HL-60 (cell line): ENCODE results near the gene NCKAP5L.

ENCODE experiments used
- DNase-seq, 2 experiments: peaks; one replicate each; pipeline ENCODE4 v3.0.0-alpha.2; 2010 to 2020; ENCODE audit warnings: low read depth in 1 of 2, low spot score in 1 of 2
- H3K27ac ChIP-seq: fragments of 250-450 bp; sonication (Bioruptor Pico); replicated peaks from 2 replicates; pipeline ENCODE4 v1.5.1; 2020; ENCODE audit warnings: mild to moderate bottlenecking, moderate library complexity
- H3K27me3 ChIP-seq: fragments of 250-450 bp; sonication (Bioruptor Pico); 2 replicates; pipeline ENCODE4 v1.5.1; 2021; ENCODE audit warnings: mild to moderate bottlenecking, moderate library complexity; ENCODE audit not compliant: insufficient read depth, poor library complexity, severe bottlenecking
- H3K4me3 ChIP-seq: replicated peaks from 2 replicates; pipeline ENCODE4 v1.5.1; 2011; ENCODE audit warnings: mild to moderate bottlenecking, control low read depth, low read length; ENCODE audit not compliant: insufficient read depth
- CTCF ChIP-seq: IDR thresholded peaks from one replicate; pipeline ENCODE4 v1.5.1; 2011; ENCODE audit warnings: low read length, control low read depth, inconsistent platforms; ENCODE audit not compliant: insufficient read depth
- GABPA ChIP-seq: IDR thresholded peaks from 2 replicates; pipeline ENCODE4 v1.6.1; 2012; ENCODE audit warnings: low read depth
- POLR2AphosphoS5 ChIP-seq: IDR thresholded peaks from 2 replicates; pipeline ENCODE4 v1.6.1; 2012; ENCODE audit warnings: low read depth
- REST ChIP-seq: IDR thresholded peaks from 2 replicates; pipeline ENCODE4 v1.6.1; 2012; ENCODE audit warnings: low read depth; ENCODE audit not compliant: insufficient replicate concordance
- SPI1 ChIP-seq: IDR thresholded peaks from 2 replicates; pipeline ENCODE4 v1.6.1; 2012; ENCODE audit warnings: low read depth, mild to moderate bottlenecking, borderline replicate concordance

NCKAP5L gene

GRCh38 chr12:49838973-49839633 is 10.9 kb upstream of the NCKAP5L start:
- TF ChIP-seq CTCF (peak; percentile 89), POLR2AphosphoS5 (no peak)
- DNase-seq: peak in 1 of 2 experiments; percentile 61
- H3K27ac ChIP-seq: no peak overlapping the region
- no peak overlapping the region for H3K4me3 ChIP-seq
- no peaks in the 10 kb centered on the region for H3K27me3 ChIP-seq

GRCh38 chr12:49832836-49833421 is 4.7 kb upstream of the NCKAP5L start:
- Histone ChIP-seq H3K27me3 (no peaks in the 10 kb centered on the region), H3K27ac (no peak overlapping the region)

GRCh38 chr12:49831717-49832116 is 3.5 kb upstream of the NCKAP5L start:
- Histone ChIP-seq H3K27me3 (no peaks in the 10 kb centered on the region), H3K27ac (no peak overlapping the region), H3K4me3 (no peak overlapping the region)
- no peak for TF ChIP-seq POLR2AphosphoS5
- TF ChIP-seq SPI1: no peak
- TF ChIP-seq GABPA: no peak
- TF ChIP-seq REST: no peak
- no peak for TF ChIP-seq CTCF
- no peak for DNase-seq

More at GRCh38 chr12:49832836-49833421, 4.7 kb upstream of the NCKAP5L start:
- no peak for TF ChIP-seq POLR2AphosphoS5
- TF ChIP-seq SPI1: no peak
- TF ChIP-seq REST: no peak
- TF ChIP-seq CTCF: no peak
- TF ChIP-seq GABPA: no peak
- no peak for DNase-seq
- H3K4me3 ChIP-seq: no peak overlapping the region
